Measurements from ENCODE around the gene CD81.

CD81 gene

GRCh38 chr11:2422461-2423156 is 45.5 kb downstream of the CD81 start:
- no peak for DNase-seq

- no peak for DNase-seq
Measured at GRCh38 chr11:2423157-2424025, 46.3 kb downstream of the CD81 start.

GRCh38 chr11:2424811-2425495 is 47.8 kb downstream of the CD81 start:
- DNase-seq, result no peak

- DNase-seq, result no peak
Measured at GRCh38 chr11:2425506-2425905, 48.4 kb downstream of the CD81 start.

GRCh38 chr11:2426221-2426620 is 49.1 kb downstream of the CD81 start:
- DNase-seq, result no peak

- no peak for DNase-seq
Measured at GRCh38 chr11:2426826-2427521, 49.9 kb downstream of the CD81 start.

- DNase-seq, result no peak
Measured at GRCh38 chr11:2427721-2428321, 50.7 kb downstream of the CD81 start.

- no peak for DNase-seq
Measured at GRCh38 chr11:2428322-2428795, 51.2 kb downstream of the CD81 start.

- no peak for DNase-seq
Measured at GRCh38 chr11:2431395-2431794, 54.3 kb downstream of the CD81 start.

- DNase-seq, result no peak
Measured at GRCh38 chr11:2432171-2432621, 55.1 kb downstream of the CD81 start.

GRCh38 chr11:2432628-2433071 is 55.5 kb downstream of the CD81 start:
- no peak for DNase-seq

GRCh38 chr11:2433106-2433925 is 56.2 kb downstream of the CD81 start:
- DNase-seq, result no peak

- DNase-seq, result no peak
Measured at GRCh38 chr11:2434008-2434407, 56.9 kb downstream of the CD81 start.

GRCh38 chr11:2434506-2435255 is 57.6 kb downstream of the CD81 start:
- no peak for DNase-seq

GRCh38 chr11:2435288-2436012 is 58.3 kb downstream of the CD81 start:
- DNase-seq, result no peak

GRCh38 chr11:2436013-2436520 is 59.0 kb downstream of the CD81 start:
- DNase-seq, result no peak

GRCh38 chr11:2436521-2437031 is 59.5 kb downstream of the CD81 start:
- DNase-seq, result no peak

- no peak for DNase-seq
Measured at GRCh38 chr11:2437516-2437915, 60.4 kb downstream of the CD81 start.

- no peak for DNase-seq
Measured at GRCh38 chr11:2439820-2440219, 62.7 kb downstream of the CD81 start.

Measured in GF-D8 (cell line).